HL-60 (cell line): Measurements from ENCODE around the gene UGDH.
"Not testable (repeated sequence)": the region's sequence is repeated elsewhere in the genome, so short reads cannot be mapped to it uniquely, and the experiment has no call there.

ENCODE experiments used
- DNase-seq, 2 experiments: peaks; one replicate each; pipeline ENCODE4 v3.0.0-alpha.2; 2010 to 2020; ENCODE audit warnings: low read depth in 1 of 2, low spot score in 1 of 2
- H3K27ac ChIP-seq: fragments of 250-450 bp; sonication (Bioruptor Pico); replicated peaks from 2 replicates; pipeline ENCODE4 v1.5.1; 2020; ENCODE audit warnings: mild to moderate bottlenecking, moderate library complexity
- H3K27me3 ChIP-seq: fragments of 250-450 bp; sonication (Bioruptor Pico); 2 replicates; pipeline ENCODE4 v1.5.1; 2021; ENCODE audit warnings: mild to moderate bottlenecking, moderate library complexity; ENCODE audit not compliant: insufficient read depth, poor library complexity, severe bottlenecking
- H3K4me3 ChIP-seq: replicated peaks from 2 replicates; pipeline ENCODE4 v1.5.1; 2011; ENCODE audit warnings: mild to moderate bottlenecking, control low read depth, low read length; ENCODE audit not compliant: insufficient read depth
- CTCF ChIP-seq: IDR thresholded peaks from one replicate; pipeline ENCODE4 v1.5.1; 2011; ENCODE audit warnings: low read length, control low read depth, inconsistent platforms; ENCODE audit not compliant: insufficient read depth
- GABPA ChIP-seq: IDR thresholded peaks from 2 replicates; pipeline ENCODE4 v1.6.1; 2012; ENCODE audit warnings: low read depth
- POLR2AphosphoS5 ChIP-seq: IDR thresholded peaks from 2 replicates; pipeline ENCODE4 v1.6.1; 2012; ENCODE audit warnings: low read depth
- REST ChIP-seq: IDR thresholded peaks from 2 replicates; pipeline ENCODE4 v1.6.1; 2012; ENCODE audit warnings: low read depth; ENCODE audit not compliant: insufficient replicate concordance
- SPI1 ChIP-seq: IDR thresholded peaks from 2 replicates; pipeline ENCODE4 v1.6.1; 2012; ENCODE audit warnings: low read depth, mild to moderate bottlenecking, borderline replicate concordance

The UGDH gene

GRCh38 chr4:39469429-39470077 is 57.7 kb downstream of the UGDH start:
- no peaks in the 10 kb centered on the region for H3K27me3 ChIP-seq
- H3K27ac ChIP-seq, result peak overlapping the region; percentile 72
- peak; percentile 61 to 70 for DNase-seq
- H3K4me3 ChIP-seq, result no peak overlapping the region
- TF ChIP-seq CTCF (peak; percentile 67), POLR2AphosphoS5 (no peak)

- Histone ChIP-seq H3K27ac (no peak overlapping the region), H3K4me3 (no peak overlapping the region), H3K27me3 (no peaks in the 10 kb centered on the region)
- DNase-seq, result no peak
- TF ChIP-seq SPI1, result no peak
- TF ChIP-seq POLR2AphosphoS5, result no peak
These were observed 59.8 kb downstream of the UGDH start for GRCh38 chr4:39467464-39467863.

GRCh38 chr4:39466747-39467146 is 60.5 kb downstream of the UGDH start:
- DNase-seq, result no peak
- Histone ChIP-seq H3K27ac (no peak overlapping the region), H3K27me3 (no peaks in the 10 kb centered on the region), H3K4me3 (no peak overlapping the region)
- TF ChIP-seq REST, result no peak
- TF ChIP-seq POLR2AphosphoS5, result no peak
- no peak for TF ChIP-seq SPI1
- no peak for TF ChIP-seq CTCF
- no peak for TF ChIP-seq GABPA

- TF ChIP-seq CTCF, result peak; percentile 4
- peak; percentile 39; the same call in 1 of the 2 replicates for TF ChIP-seq POLR2AphosphoS5
- no peak for TF ChIP-seq SPI1
- Histone ChIP-seq H3K4me3 (no peak overlapping the region), H3K27ac (peak overlapping the region; percentile 36; the same call in 1 of the 2 replicates), H3K27me3 (no peaks in the 10 kb centered on the region)
- peak in 1 of 2 experiments; percentile 62 for DNase-seq
These were observed 62.2 kb downstream of the UGDH start for GRCh38 chr4:39464886-39465501.

- DNase-seq, result peak; percentile 97 to 100
- Histone ChIP-seq H3K27ac (peak within 1 kb of the TSS; percentile 88), H3K4me3 (peak within 1 kb of the TSS; percentile 68), H3K27me3 (no peaks in the 10 kb centered on the region)
- no peak for TF ChIP-seq CTCF
- peak; percentile 97 for TF ChIP-seq POLR2AphosphoS5
- TF ChIP-seq SPI1, result peak; percentile 80; the same call in 1 of the 2 replicates
- TF ChIP-seq GABPA, result no peak
- TF ChIP-seq REST, result peak; percentile 79
These were observed 68.5 kb downstream of the UGDH start, which contains the start of the genes LIAS and RPL9 for GRCh38 chr4:39458505-39459300. Gene LIAS (plus strand): TSS chr4:39459056. CDS start chr4:39459118, 62 bp downstream. Gene RPL9 (minus strand): TSS chr4:39458922. CDS start chr4:39458439, 483 bp downstream.

- H3K27ac ChIP-seq, result peak overlapping the region; percentile 88
- not testable (repeated sequence) for DNase-seq, H3K27me3 ChIP-seq
- H3K4me3 ChIP-seq, result peak overlapping the region; percentile 68
These were observed 69.1 kb downstream of the UGDH start for GRCh38 chr4:39458161-39458504.
